CD4-positive, alpha-beta memory T cell (primary cell): ENCODE results near the gene WDFY2. TPM values are rescaled to one million over a fixed set of nuclear protein-coding genes. Genes with fewer than 3 reads are reported as not detected.
A peak's percentile ranks its signal among the peaks of the same experiment; 100 is the strongest.

ENCODE experiments used
- CTCF ChIA-PET: fragments of 350-600 bp; sonication (Branson Sonifier 250); formaldehyde crosslinking; loops from one replicate; lab custom pipeline; 2021; ENCODE audit warnings: inconsistent platforms; ENCODE audit not compliant: partially characterized antibody; lab: Charles Lee
- POLR2A ChIA-PET: fragments of 350-600 bp; sonication (Branson Sonifier 250); formaldehyde crosslinking; loops from one replicate; lab custom pipeline; 2021; ENCODE audit not compliant: partially characterized antibody; lab: Charles Lee
- DNase-seq, 5 donors: peaks; one replicate each; pipeline versions ENCODE4 v3.0.0 to v3.0.0-alpha.2; 2020 to 2022; ENCODE audit warnings: mixed read lengths in 1 of 5
- H3K27ac ChIP-seq: one replicate; pipeline ENCODE4 v1.7.0; 2013; ENCODE audit warnings: low read depth, low read length
- H3K27me3 ChIP-seq: 2 replicates; pipeline ENCODE4 v1.7.0; 2013; ENCODE audit warnings: mild to moderate bottlenecking, low read length, moderate library complexity; ENCODE audit not compliant: insufficient read depth
- H3K36me3 ChIP-seq: 2 replicates; pipeline ENCODE4 v1.7.0; 2013; ENCODE audit warnings: mild to moderate bottlenecking, low read length, moderate library complexity; ENCODE audit not compliant: insufficient read depth
- H3K4me1 ChIP-seq: 2 replicates; pipeline ENCODE4 v1.7.0; 2013; ENCODE audit warnings: mild to moderate bottlenecking, low read length, moderate library complexity; ENCODE audit not compliant: insufficient read depth
- H3K4me3 ChIP-seq, 2 donors: one replicate each; pipeline ENCODE4 v1.7.0; 2013; ENCODE audit warnings: low read length in 2 of 2, mild to moderate bottlenecking in 1 of 2
- H3K9me3 ChIP-seq, 2 donors: one replicate each; pipeline ENCODE4 v1.7.0; 2013; ENCODE audit warnings: low read length in 2 of 2, control low read depth in 1 of 2; ENCODE audit not compliant: control insufficient read depth in 1 of 2
- H3K27ac Mint-ChIP-seq, 7 donors: one replicate each; pipeline ENCODE4 v1.8.0; 2020 to 2021; ENCODE audit warnings: mixed read lengths in 7 of 7, mild to moderate bottlenecking in 6 of 7, inconsistent platforms in 3 of 7, moderate library complexity in 3 of 7
- H3K27me3 Mint-ChIP-seq, 2 donors: one replicate each; pipeline ENCODE4 v1.8.0; 2020 to 2021; ENCODE audit warnings: mixed read lengths in 2 of 2
- H3K36me3 Mint-ChIP-seq, 2 donors: one replicate each; pipeline ENCODE4 v1.8.0; 2020 to 2021; ENCODE audit warnings: mixed read lengths in 2 of 2, inconsistent platforms in 1 of 2, mild to moderate bottlenecking in 1 of 2
- H3K4me1 Mint-ChIP-seq, 4 donors: one replicate each; pipeline ENCODE4 v1.8.0; 2020 to 2021; ENCODE audit warnings: mixed read lengths in 4 of 4, mild to moderate bottlenecking in 1 of 4
- H3K4me3 Mint-ChIP-seq, 8 donors: one replicate each; pipeline ENCODE4 v1.8.0; 2020 to 2021; ENCODE audit warnings: mixed read lengths in 8 of 8, mild to moderate bottlenecking in 7 of 8, moderate library complexity in 6 of 8, inconsistent platforms in 3 of 8
- H3K9me3 Mint-ChIP-seq, 8 donors: one replicate each; pipeline ENCODE4 v1.8.0; 2020 to 2021; ENCODE audit warnings: mixed read lengths in 8 of 8, mild to moderate bottlenecking in 5 of 8, inconsistent platforms in 3 of 8, moderate library complexity in 1 of 8
- intact Hi-C: fragments of 100-400 bp; cut with micrococcal nuclease; formaldehyde crosslinking; loops from one replicate; pipeline ENCODE4 v1.15.1; 2023
- polyA plus RNA-seq, 2 donors: library from polyadenylated mRNA; unstranded; fragments of 300-500 nt; fragmentation: Illumina TruSeq; gene quantifications; one replicate each; pipeline ENCODE4 v1.2.3, GENCODE V29; 2021
- total RNA-seq, 2 experiments: library from RNA; stranded (reverse); gene quantifications; one replicate each; pipeline ENCODE4 v1.2.3, GENCODE V29; 2021

Gene WDFY2
- total and polyA plus RNA-seq, 4 experiments from 2014 or later, result 3.8 to 21.8 (median 14.5) TPM

- Mint-ChIP-seq H3K27ac (peak overlapping the region; percentile 78 to 100 (median 96)), H3K27me3 (no peaks in the 10 kb centered on the region), H3K4me3 (peak overlapping the region; percentile 97 to 100 (median 99)), H3K9me3 (no peaks in the 10 kb centered on the region), H3K4me1 (peaks cover 29 to 53% (median 41%) of the 10 kb centered on the region in 4 donors), H3K36me3 (peaks cover 0 to 14% of the 10 kb centered on the region in 2 donors)
- intact Hi-C loops, result loop anchor here (1.0 to 5.0 kb wide), 11 partner anchors 29 to 1792 kb away; partner anchors contain the start of genes ALG11, CKAP2, INTS6 and KPNA3
- H3K9me3 ChIP-seq, result no peaks in the 10 kb centered on the region
- no peaks in the 10 kb centered on the region for H3K36me3 ChIP-seq
- DNase-seq, result peak; percentile 4 to 84 (median 77)
- ChIA-PET CTCF (interaction anchor here (0.9 to 2.6 kb wide), 12 partner anchors 11 to 248 kb away, joined by 3 to 14 read pairs (median 4); partner anchors contain the start of gene INTS6), POLR2A (interaction anchor here (0.6 to 9.8 kb wide), 16 partner anchors 10 to 1068 kb away, joined by 3 to 205 read pairs (median 4); partner anchors contain the start of genes INTS6 and SUGT1)
- peaks cover 30% of the 10 kb centered on the region for H3K4me1 ChIP-seq
- H3K27ac ChIP-seq, result peak overlapping the region; percentile 88
- peak overlapping the region; percentile 65 to 92 for H3K4me3 ChIP-seq
- H3K27me3 ChIP-seq, result no peaks in the 10 kb centered on the region
These were observed 740 bp downstream of the WDFY2 start for GRCh38 chr13:51584731-51585672.

- Mint-ChIP-seq H3K4me3 (peak overlapping the region; percentile 97 to 100 (median 99)), H3K36me3 (peaks cover 0 to 14% of the 10 kb centered on the region in 2 donors), H3K27ac (peak overlapping the region; percentile 49 to 100 (median 95)), H3K27me3 (no peaks in the 10 kb centered on the region), H3K4me1 (peaks cover 34 to 59% (median 46%) of the 10 kb centered on the region in 4 donors), H3K9me3 (no peaks in the 10 kb centered on the region)
- H3K36me3 ChIP-seq, result no peaks in the 10 kb centered on the region
- H3K4me3 ChIP-seq, result peak overlapping the region; percentile 65 to 92
- CTCF ChIA-PET, result interaction anchor here (0.9 to 2.6 kb wide), 13 partner anchors 10 to 247 kb away, joined by 3 to 14 read pairs (median 4); partner anchors contain the start of gene INTS6
- intact Hi-C loops, result loop anchor here (1.0 to 2.0 kb wide), 8 partner anchors 29 to 1793 kb away; partner anchors contain the start of genes ALG11, CKAP2 and KPNA3
- H3K9me3 ChIP-seq, result no peaks in the 10 kb centered on the region
- peaks cover 37% of the 10 kb centered on the region for H3K4me1 ChIP-seq
- no peak overlapping the region for H3K27ac ChIP-seq
- H3K27me3 ChIP-seq, result no peaks in the 10 kb centered on the region
- peak in 1 of 5 donors; percentile 9 for DNase-seq
- POLR2A ChIA-PET, result interaction anchor here (0.9 to 9.8 kb wide), 14 partner anchors 24 to 240 kb away, joined by 3 to 205 read pairs (median 5); partner anchors contain the start of gene INTS6
These were observed 1.4 kb downstream of the WDFY2 start for GRCh38 chr13:51585696-51586095.

- no peaks in the 10 kb centered on the region for H3K27me3 ChIP-seq
- intact Hi-C loops, result no loop called here
- no peaks in the 10 kb centered on the region for H3K9me3 ChIP-seq
- ChIA-PET POLR2A (interaction anchor here (9.8 kb wide), 1 partner anchor 134 kb away, joined by 205 read pairs; the partner anchor contains the start of gene INTS6), CTCF (interaction anchor here (1.4 to 2.1 kb wide), 2 partner anchors 133 to 177 kb away, joined by 3 to 7 read pairs; no protein-coding TSS in a partner anchor)
- Mint-ChIP-seq H3K27ac (no peak overlapping the region), H3K27me3 (no peaks in the 10 kb centered on the region), H3K4me3 (peak overlapping the region in 2 of 8 donors; percentile 25 to 65), H3K9me3 (no peaks in the 10 kb centered on the region), H3K4me1 (peaks cover 40 to 71% (median 54%) of the 10 kb centered on the region in 4 donors), H3K36me3 (peaks cover 0 to 14% of the 10 kb centered on the region in 2 donors)
- no peak for DNase-seq
- H3K4me1 ChIP-seq, result peaks cover 42% of the 10 kb centered on the region
- no peak overlapping the region for H3K4me3 ChIP-seq
- no peak overlapping the region for H3K27ac ChIP-seq
- H3K36me3 ChIP-seq, result no peaks in the 10 kb centered on the region
These were observed 3.1 kb downstream of the WDFY2 start for GRCh38 chr13:51587372-51587771.

- no peaks in the 10 kb centered on the region for H3K9me3 Mint-ChIP-seq
- H3K9me3 ChIP-seq, result no peaks in the 10 kb centered on the region
- no peaks in the 10 kb centered on the region for H3K27me3 Mint-ChIP-seq
- ChIA-PET POLR2A (interaction anchor here (9.8 kb wide), 1 partner anchor 135 kb away, joined by 205 read pairs; the partner anchor contains the start of gene INTS6), CTCF (no interaction called here)
- no peak overlapping the region for H3K27ac ChIP-seq
- H3K27ac Mint-ChIP-seq, result peak overlapping the region in 2 of 7 donors; percentile 4 to 15
- H3K4me1 Mint-ChIP-seq, result peaks cover 38 to 66% (median 52%) of the 10 kb centered on the region in 4 donors
- no peaks in the 10 kb centered on the region for H3K27me3 ChIP-seq
- no peak overlapping the region for H3K4me3 ChIP-seq
- H3K36me3 Mint-ChIP-seq, result peaks cover 0 to 14% of the 10 kb centered on the region in 2 donors
- no peaks in the 10 kb centered on the region for H3K36me3 ChIP-seq
- peak overlapping the region in 1 of 8 donors; percentile 49 for H3K4me3 Mint-ChIP-seq
- intact Hi-C loops, result no loop called here
- DNase-seq, result no peak
- peaks cover 38% of the 10 kb centered on the region for H3K4me1 ChIP-seq
These were observed 4.2 kb downstream of the WDFY2 start for GRCh38 chr13:51588406-51588949.

GRCh38 chr13:51589793-51590192, 5.5 kb downstream of the WDFY2 start:
- Mint-ChIP-seq H3K9me3 (no peaks in the 10 kb centered on the region), H3K4me1 (peaks cover 41 to 60% (median 51%) of the 10 kb centered on the region in 4 donors), H3K4me3 (no peak overlapping the region), H3K27me3 (no peaks in the 10 kb centered on the region), H3K36me3 (peaks cover 0 to 7% of the 10 kb centered on the region in 2 donors), H3K27ac (peak overlapping the region in 1 of 7 donors; percentile 46)
- no peak for DNase-seq
- intact Hi-C loops, result no loop called here
- H3K4me1 ChIP-seq, result peaks cover 36% of the 10 kb centered on the region
- no peak overlapping the region for H3K27ac ChIP-seq
- no peak overlapping the region for H3K4me3 ChIP-seq
- POLR2A ChIA-PET, result no interaction called here
- H3K9me3 ChIP-seq, result no peaks in the 10 kb centered on the region
- CTCF ChIA-PET, result interaction anchor here (0.9 to 1.1 kb wide), 3 partner anchors 28 to 209 kb away, joined by 3 to 4 read pairs (median 4); no protein-coding TSS in a partner anchor
- no peaks in the 10 kb centered on the region for H3K36me3 ChIP-seq
- no peaks in the 10 kb centered on the region for H3K27me3 ChIP-seq

GRCh38 chr13:51590231-51590970, 6.1 kb downstream of the WDFY2 start:
- CTCF ChIA-PET, result interaction anchor here (1.1 kb wide), 1 partner anchor 208 kb away, joined by 4 read pairs; no protein-coding TSS in a partner anchor

More at GRCh38 chr13:51590231-51590970, 6.1 kb downstream of the WDFY2 start:
- Mint-ChIP-seq H3K9me3 (no peaks in the 10 kb centered on the region), H3K27ac (peak overlapping the region in 1 of 7 donors; percentile 35), H3K4me1 (peaks cover 42 to 57% (median 50%) of the 10 kb centered on the region in 4 donors), H3K27me3 (no peaks in the 10 kb centered on the region), H3K4me3 (no peak overlapping the region), H3K36me3 (peaks cover 0 to 5% of the 10 kb centered on the region in 2 donors)
- intact Hi-C loops, result no loop called here
- H3K27me3 ChIP-seq, result no peaks in the 10 kb centered on the region
- no peak for DNase-seq
- H3K4me3 ChIP-seq, result no peak overlapping the region
- no peak overlapping the region for H3K27ac ChIP-seq
- H3K36me3 ChIP-seq, result no peaks in the 10 kb centered on the region
- POLR2A ChIA-PET, result no interaction called here
- H3K9me3 ChIP-seq, result no peaks in the 10 kb centered on the region
- H3K4me1 ChIP-seq, result peaks cover 34% of the 10 kb centered on the region
